ENCODE measurements around the gene AUTS2.

The AUTS2 gene

GRCh38 chr7:69681181-69681580, 82.9 kb downstream of the AUTS2 start:
- intact Hi-C loops (cut with DNase I; ENCODE audit: low total_unique reads) = no loop called here
- Histone ChIP-seq H3K27ac (no peak overlapping the region), H3K36me3 (no peaks in the 10 kb centered on the region), H3K27me3 (no peaks in the 10 kb centered on the region), H3K4me1 (no peaks in the 10 kb centered on the region), H3K9me3 (no peaks in the 10 kb centered on the region), H3K4me3 (no peak overlapping the region)
- no peak for DNase-seq
- TF ChIP-seq CTCF (IDR thresholded peaks at IDR 0.05) = no peak

GRCh38 chr7:69682518-69682917, 84.2 kb downstream of the AUTS2 start:
- Histone ChIP-seq H3K36me3 (no peaks in the 10 kb centered on the region), H3K27ac (no peak overlapping the region), H3K9me3 (no peaks in the 10 kb centered on the region), H3K4me1 (no peaks in the 10 kb centered on the region), H3K27me3 (no peaks in the 10 kb centered on the region), H3K4me3 (no peak overlapping the region)
- intact Hi-C loops (cut with DNase I; ENCODE audit: low total_unique reads) = no loop called here
- no peak for DNase-seq
- no peak for TF ChIP-seq CTCF (IDR thresholded peaks at IDR 0.05)

- no peaks in the 10 kb centered on the region for H3K4me1 ChIP-seq
- no peaks in the 10 kb centered on the region for H3K36me3 ChIP-seq
- no peak for TF ChIP-seq CTCF (IDR thresholded peaks at IDR 0.05)
- DNase-seq = no peak
- H3K4me3 ChIP-seq = no peak overlapping the region
- H3K9me3 ChIP-seq = no peaks in the 10 kb centered on the region
- intact Hi-C loops (cut with DNase I; ENCODE audit: low total_unique reads) = no loop called here
- no peak overlapping the region for H3K27ac ChIP-seq
- no peaks in the 10 kb centered on the region for H3K27me3 ChIP-seq
Observed at GRCh38 chr7:69683002-69683401, 84.7 kb downstream of the AUTS2 start.

GRCh38 chr7:69684369-69685292, 86.4 kb downstream of the AUTS2 start:
- no peaks in the 10 kb centered on the region for H3K36me3 ChIP-seq
- intact Hi-C loops (cut with DNase I; ENCODE audit: low total_unique reads) = no loop called here
- H3K4me1 ChIP-seq = no peaks in the 10 kb centered on the region
- no peak for DNase-seq
- no peak for TF ChIP-seq CTCF (IDR thresholded peaks at IDR 0.05)
- H3K4me3 ChIP-seq = no peak overlapping the region
- H3K27ac ChIP-seq = no peak overlapping the region
- H3K27me3 ChIP-seq = no peaks in the 10 kb centered on the region
- no peaks in the 10 kb centered on the region for H3K9me3 ChIP-seq

GRCh38 chr7:69685293-69685631, 87.0 kb downstream of the AUTS2 start:
- no peak overlapping the region for H3K27ac ChIP-seq
- no peaks in the 10 kb centered on the region for H3K9me3 ChIP-seq
- no peak overlapping the region for H3K4me3 ChIP-seq
- no peak for DNase-seq
- intact Hi-C loops (cut with DNase I; ENCODE audit: low total_unique reads) = no loop called here
- no peak for TF ChIP-seq CTCF (IDR thresholded peaks at IDR 0.05)
- no peaks in the 10 kb centered on the region for H3K4me1 ChIP-seq
- H3K27me3 ChIP-seq = no peaks in the 10 kb centered on the region
- H3K36me3 ChIP-seq = no peaks in the 10 kb centered on the region
